Daoy (cell line): ENCODE results near the gene NGEF. TPM values are rescaled to one million over a fixed set of nuclear protein-coding genes. Genes with fewer than 3 reads are reported as not detected.

Experiments used
- DNase-seq: peaks from one replicate; pipeline ENCODE4 v3.0.0-alpha.2; 2015; ENCODE audit warnings: low read depth
- total RNA-seq: library from RNA; depleted of rRNA; stranded (reverse); fragments of >200 nt; shearing (Covaris generic); gene quantifications from 2 replicates; pipeline ENCODE4 v1.2.3, GENCODE V29; 2014

Gene NGEF
- total RNA-seq, 1 experiment from 2014 or later, result 0.17 TPM

DNA sequence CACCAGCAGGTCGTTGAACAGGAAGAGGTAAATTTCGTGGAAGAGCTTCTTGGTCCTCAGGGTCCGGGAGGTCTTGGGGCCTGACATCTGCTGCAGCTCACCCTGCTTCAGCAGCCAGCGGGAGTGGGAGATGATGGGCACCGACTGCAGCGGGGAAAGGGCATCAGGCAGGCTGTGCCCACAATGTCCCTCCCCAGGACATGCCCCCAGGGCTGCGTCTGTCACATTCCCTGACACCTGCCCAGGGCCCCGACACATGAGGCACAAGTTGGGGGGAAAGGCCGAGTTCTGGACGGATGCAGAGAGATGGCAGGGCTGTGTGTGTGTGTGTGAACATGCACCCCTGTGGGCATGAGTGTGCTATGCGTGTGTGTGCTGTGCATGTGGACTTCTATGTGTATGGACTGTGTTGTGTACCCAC lies 129.0 kb downstream of the NGEF start:
- DNase-seq, result no peak

DNA sequence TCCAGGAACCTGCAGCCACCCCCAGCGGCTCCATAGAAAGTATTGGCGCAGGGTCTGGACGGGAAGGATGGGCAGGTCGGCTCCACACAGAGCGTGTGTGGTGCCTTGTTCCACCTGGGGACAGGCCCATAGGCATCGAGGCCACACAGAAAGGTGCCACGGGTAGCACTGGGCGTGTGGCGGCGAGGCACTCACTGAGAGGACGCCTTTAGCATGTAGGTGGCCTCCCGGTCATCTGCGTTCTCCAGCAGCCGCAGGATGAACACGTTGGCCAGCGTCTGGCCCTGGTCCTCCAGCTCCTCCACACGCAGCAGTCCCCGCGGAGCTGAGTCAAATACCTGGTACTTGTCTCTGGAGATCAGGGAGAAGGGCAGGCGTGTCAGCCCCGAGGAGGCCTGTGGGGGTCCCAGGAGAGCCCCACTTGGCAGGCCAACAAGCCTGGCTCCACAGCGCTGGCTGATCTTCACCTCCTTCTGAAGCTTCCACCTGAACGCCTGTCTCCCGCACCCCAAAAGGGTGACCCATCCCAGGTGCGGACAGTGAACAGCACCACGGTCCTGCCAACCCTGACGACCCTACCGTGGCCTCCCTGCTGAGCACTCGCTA lies 129.8 kb downstream of the NGEF start:
- DNase-seq, result no peak

GRCh38 chr2:232882505-232883115 lies 130.4 kb downstream of the NGEF start:
- no peak for DNase-seq

DNA sequence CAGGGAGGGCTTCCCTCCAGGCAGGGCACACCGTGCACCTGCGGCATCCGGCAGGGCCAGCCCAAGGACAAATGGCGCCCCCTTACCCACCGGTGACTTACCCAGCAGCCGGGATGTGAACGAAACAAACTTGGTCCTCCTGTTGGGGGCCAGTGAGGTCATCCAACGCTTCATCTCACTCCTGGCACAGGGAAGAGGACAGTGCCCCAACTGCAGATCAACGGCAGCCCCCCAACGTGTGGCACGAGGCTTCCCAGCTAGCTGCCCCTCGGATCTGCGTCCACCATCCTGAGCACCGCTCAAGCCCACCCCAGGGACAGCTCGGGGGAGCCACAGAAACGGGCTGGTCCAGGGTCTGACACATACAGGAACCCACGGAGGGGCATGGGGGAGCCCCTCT lies 131.0 kb downstream of the NGEF start:
- DNase-seq, result no peak

GRCh38 chr2:232880764-232881351 lies 132.2 kb downstream of the NGEF start:
- no peak for DNase-seq

DNA sequence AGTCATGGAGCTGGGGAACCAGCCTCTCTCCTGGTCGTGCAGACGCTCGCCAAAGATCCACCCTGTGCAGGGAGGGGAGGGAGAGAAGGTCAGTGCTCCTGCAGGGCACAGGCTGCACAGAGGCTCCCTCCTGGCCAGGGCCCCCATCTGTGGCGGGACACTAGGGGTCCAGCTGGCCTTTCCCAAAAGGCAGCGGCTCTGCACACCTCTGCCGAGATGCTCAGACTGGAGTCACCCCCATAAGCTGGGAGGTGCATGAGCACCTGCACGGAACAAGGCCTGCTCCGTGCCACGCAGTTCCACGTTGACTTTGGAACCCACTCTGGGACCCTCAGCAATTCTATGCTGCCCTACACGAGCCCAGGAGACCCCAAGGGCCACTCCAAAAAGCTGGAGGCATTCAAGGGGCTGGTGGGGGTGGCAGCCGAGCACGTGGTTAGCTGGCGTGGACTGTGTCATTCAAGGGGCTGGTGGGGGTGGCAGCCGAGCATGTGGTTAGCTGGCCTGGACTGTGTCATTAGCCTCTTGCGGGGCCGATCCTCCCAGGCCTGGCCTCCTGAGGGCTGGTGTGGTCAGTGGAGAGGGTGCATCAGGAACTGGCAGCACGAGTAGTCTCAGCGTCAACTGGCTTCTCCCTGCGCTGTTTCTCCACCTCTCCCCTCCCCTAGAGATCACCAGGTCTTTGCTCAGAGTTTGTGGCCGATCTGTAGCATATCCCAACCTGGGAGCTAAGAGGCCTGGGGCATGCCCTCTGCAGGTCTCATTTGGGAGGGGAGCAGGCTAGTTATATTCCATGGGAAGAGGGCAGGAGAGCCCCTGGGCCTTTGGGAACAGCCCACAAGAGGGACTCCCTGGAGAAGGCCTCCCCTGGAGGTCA lies 133.2 kb downstream of the NGEF start:
- no peak for DNase-seq

GRCh38 chr2:232878855-232879617 lies 134.0 kb downstream of the NGEF start:
- DNase-seq, result no peak

DNA sequence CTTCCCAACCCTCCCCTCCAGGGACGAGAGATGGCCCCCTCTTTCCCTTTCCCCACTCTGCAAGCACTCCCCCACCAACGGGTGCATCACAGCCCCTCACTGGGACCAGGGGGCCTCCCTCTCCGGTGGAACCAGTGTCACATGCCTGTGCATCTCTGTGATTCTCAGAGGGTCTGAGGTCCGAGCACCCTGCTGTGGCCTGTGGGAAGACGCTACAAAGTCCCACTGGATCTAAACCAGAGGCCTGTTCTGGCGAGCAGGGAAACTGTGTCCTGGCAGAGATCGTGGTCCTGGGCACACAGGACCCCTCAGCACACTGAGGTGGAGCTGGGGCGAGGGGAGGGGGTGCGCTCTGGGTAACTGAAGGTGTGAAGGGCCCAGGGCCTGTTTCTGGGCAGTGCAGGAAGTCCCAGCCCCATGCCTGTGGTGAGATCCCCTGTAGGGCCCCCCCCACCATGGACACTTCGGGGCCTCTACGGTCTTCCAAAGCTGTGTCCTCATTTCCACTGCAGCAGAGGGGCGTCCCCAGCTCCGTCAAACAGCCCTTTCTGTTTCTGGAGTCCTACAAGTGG lies 135.0 kb downstream of the NGEF start:
- no peak for DNase-seq

DNA sequence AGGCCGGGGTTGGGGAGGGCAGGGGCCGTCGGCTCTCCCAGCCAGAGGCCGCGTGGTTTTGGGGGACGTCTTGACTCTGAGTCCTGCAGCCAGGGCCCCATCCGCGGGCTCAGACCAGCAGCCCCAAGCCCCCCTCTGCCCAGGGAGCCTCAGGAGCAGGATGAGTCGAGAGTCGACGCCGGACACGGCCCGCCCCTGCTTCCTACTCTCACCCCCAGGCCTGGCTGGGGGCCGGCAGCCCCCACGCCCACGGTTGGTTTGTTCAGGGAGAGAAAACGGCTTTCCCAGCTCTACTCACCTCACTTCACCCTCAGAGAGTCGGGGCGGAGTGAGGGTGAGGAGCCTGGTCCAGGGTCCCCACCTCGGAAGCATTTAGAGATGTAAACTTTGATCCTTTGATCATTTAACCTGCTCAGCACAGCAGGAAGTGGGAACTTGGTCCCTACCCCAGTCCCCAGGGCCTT lies 136.0 kb downstream of the NGEF start:
- no peak for DNase-seq

DNA sequence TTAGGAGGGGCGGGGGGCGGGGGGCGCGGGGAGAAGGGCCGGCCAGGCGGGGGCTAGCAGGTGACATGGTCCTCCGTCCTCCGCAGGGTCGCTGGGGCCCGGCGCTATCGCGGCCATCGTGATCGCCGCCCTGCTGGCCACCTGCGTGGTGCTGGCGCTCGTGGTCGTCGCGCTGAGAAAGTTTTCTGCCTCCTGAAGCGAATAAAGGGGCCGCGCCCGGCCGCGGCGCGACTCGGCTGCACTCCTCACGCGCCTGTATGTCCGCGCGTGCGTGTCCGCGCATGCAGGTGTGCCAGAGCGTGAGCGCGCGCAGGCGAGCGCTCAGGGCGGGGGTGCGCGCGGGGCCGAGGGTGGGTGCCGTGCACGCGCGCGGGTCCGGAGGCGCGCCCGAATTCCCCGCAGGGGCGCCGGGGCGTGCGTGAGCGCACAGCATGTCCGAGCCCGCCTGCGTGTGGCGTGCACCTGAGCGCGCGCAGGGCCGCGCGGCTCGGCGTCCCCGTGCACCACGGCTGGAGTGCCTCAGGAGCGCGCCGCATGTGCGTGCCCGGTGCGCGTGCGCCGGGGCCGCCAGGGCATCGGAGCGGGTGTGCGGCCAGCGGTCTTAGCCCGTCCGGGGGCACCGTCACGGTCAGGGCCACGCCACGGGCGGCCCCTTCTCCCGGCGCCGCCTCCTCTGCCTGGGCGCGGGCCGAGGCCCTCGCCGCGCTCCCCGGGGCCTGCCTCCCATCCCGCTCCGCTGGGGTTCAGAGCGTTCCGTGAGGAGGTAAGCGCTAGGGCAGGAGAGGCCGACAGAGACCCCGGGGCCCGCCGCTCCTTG lies 136.7 kb downstream of the NGEF start:
- DNase-seq, result peak; percentile 29

DNA sequence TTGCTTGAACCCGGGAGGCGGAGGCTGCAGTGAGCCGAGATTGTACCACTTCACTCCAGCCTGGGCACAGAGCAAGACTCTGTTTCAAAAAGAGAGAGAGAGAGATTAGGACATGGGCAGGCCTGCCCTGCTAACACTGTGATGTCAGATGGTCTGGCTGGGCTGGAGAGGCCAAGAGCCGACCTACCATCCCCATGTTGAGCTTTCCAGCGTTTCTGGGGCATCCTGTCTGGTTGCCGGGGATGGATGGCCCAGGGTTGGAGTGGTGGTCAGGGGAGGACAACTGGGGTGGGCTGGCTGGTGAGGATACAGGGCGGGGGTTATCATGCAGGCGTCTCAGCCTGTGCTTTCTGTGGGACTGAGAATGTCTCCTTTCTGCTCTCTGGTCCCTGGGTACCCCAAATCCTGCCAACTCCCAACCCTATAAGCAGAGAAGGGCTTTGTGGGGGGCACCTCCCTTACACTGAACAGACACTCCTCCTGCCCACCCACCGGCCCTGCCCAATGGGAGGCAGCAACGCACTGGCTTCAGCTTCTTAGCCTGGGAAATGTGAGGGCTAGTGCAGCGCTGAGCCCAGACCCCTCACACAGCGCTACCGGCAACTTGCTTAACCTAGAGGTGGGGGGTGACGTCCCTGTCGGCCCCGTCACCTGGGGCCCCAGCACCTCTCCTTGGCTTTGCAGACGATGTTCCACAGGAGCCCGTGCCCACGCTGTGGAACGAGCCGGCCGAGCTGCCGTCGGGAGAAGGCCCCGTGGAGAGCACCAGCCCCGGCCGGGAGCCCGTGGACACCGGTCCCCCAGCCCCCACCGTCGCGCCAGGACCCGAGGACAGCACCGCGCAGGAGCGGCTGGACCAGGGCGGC lies 137.6 kb downstream of the NGEF start:
- DNase-seq, result peak; percentile 30

DNA sequence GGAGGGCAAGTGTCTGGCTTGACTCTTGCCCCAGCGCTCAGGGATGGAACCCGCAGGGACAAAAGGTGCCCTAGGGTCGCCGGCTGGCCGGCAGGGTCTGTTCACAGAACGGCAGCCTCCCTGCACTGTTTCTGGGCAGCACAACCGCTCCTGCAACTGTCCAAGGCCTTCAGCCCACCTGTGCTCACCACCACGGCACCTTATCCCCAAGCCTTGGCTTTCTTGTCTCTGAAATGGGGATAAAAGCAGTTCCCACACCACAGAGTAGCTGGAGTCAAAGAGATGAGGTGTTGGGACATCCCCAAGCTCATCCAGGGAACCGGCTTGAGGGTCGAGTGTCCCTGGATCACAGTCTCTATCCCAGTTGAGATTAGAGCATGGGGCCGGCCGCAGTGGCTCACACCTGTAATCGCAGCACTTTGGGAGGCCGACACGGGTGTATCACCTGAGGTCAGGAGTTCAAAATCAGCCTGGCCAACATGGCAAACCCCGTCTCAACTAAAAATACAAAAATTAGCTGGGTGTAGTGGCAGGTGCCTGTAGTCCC lies 138.3 kb downstream of the NGEF start:
- no peak for DNase-seq

GRCh38 chr2:232873909-232874641 lies 139.0 kb downstream of the NGEF start:
- DNase-seq, result no peak

DNA sequence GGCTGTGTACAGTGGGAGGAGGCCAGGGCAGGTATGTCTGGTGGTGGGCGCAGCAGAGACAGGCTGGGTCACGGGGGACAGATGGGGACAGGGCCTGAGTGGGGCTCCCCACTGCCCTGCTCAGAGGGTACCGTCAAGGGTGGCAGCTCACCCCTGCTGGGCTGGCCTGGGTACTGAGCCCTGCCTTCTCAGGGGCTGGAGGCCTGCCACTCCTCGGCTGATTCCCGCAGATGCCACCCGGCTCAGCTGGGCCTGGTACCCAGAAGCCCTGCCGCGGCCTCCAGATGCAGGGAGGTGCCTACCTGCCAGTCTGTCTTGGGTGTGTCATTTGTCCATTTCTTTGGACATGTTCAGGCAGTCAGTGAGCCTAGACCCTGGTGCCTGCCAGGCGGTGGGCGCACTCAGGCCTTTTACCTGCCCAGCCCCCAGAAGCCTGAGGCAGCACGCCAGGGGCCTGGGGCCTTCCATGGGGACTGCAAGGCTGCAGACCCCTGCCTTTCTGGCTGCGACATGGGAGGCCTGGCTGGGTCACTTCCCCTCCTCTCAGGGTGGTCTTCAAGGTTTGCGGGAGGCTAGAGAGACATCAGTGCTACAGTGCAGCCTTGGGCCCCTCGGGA lies 139.7 kb downstream of the NGEF start:
- DNase-seq, result no peak

DNA sequence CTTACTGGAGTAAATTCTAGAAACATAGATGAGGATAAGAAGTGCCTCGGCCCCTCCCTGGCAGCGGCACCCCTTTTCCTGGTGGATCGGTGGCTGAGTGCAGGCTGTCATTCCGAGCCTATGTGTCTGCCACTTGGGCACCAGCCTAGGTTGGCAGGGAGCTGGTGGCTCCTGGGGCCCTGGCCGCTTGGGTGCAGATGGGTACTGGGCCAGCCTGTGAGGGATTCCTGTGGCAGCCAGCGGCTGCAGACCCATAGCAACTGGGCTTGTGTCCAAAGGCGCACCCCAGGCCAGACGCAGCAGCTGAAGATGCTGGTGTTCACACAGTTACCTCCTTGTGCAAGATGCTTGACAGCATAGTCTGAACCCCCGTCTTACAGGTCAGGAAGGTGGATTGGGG lies 140.2 kb downstream of the NGEF start:
- no peak for DNase-seq

DNA sequence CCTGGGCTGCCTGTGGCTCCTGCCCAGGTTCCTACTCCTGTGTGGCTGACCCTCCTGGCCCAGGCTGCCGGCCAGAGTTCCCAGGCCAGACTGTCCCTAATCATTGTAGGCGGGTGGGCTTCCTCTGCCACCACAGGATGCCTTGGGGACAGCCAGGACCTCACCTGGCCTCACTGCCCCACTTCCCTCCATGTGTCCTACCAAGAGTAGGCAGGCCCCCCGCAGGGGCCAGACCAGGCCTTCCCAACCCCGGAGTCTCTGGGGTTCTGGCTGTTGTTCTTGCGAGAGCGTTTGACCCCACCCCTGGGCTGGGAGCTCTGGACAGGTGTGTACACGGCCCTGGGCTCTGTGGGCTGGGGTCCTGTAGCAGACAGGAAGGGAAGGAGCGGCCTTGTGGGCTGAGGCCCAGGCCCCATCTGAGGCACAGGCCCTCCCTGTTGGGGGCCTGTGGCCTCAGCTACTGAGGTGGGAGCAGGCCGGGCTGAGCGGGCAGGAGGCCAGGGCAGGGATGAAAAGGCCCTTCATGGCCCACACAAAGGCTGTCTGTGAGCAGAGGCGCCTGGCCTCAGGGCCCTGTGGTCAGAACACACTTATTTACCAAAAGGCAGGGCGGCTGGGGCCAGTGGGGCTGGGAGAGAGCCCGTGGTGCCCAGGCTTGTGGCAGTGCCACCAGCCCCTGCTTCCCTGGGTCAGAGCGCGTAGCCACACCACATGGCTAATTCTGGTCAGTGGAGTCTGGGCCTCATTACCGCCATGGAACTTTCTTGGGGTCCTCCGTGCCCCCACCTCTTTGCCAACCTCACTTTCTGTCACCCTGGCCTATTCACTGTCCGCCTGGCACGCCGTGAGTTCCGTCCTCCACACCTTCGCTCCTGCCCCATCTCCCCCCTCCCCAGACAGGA lies 141.0 kb downstream of the NGEF start:
- DNase-seq, result no peak

- no peak for DNase-seq
Observed at GRCh38 chr2:232871418-232871834, 141.6 kb downstream of the NGEF start.
